Right lobe of liver (tissue), 6 donors: Measurements from ENCODE around the gene PAX5. TPM values are rescaled to one million over a fixed set of nuclear protein-coding genes. Genes with fewer than 3 reads are reported as not detected.
A peak's percentile ranks its signal among the peaks of the same experiment; 100 is the strongest.

Experiments
- ATAC-seq, 4 donors: fragments of 200-7000 bp; cut with Tn5 transposase; one replicate each; pipeline ENCODE4 v1.9.1; 2020; ENCODE audit warnings: mild to moderate bottlenecking in 4 of 4, moderate library complexity in 4 of 4
- DNase-seq, 3 donors: peaks; one replicate each; pipeline ENCODE4 v3.0.0-alpha.2; 2020
- H3K27ac ChIP-seq, 3 donors: fragments of 200-600 bp; one replicate each; pipeline ENCODE4 v1.8.0; 2022
- H3K27me3 ChIP-seq, 2 donors: fragments of 200-600 bp; one replicate each; pipeline ENCODE4 v1.8.0; 2022
- H3K36me3 ChIP-seq, 4 donors: fragments of 200-600 bp; sonication (generic) in 1 of 4; one replicate each; pipeline versions ENCODE4 v1.5.1 to v1.8.0; 2017 to 2022; ENCODE audit warnings: control low read depth in 1 of 4
- H3K4me1 ChIP-seq, 4 donors: fragments of 200-600 bp; sonication (generic) in 1 of 4; one replicate each; pipeline versions ENCODE4 v1.5.1 to v1.8.0; 2017 to 2022; ENCODE audit warnings: control low read depth in 1 of 4
- H3K4me3 ChIP-seq, 3 donors: fragments of 200-600 bp; one replicate each; pipeline ENCODE4 v1.8.0; 2022
- H3K9me3 ChIP-seq, 4 donors: fragments of 200-600 bp; sonication (generic) in 1 of 4; one replicate each; pipeline versions ENCODE4 v1.5.1 to v1.8.0; 2017 to 2022; ENCODE audit warnings: control low read depth in 1 of 4
- CTCF ChIP-seq, 4 donors: fragments of 200-600 bp in 3 of 4; fragments of 450-650 bp in 1 of 4; IDR thresholded peaks; one replicate each; pipeline versions ENCODE4 v1.5.1 to v1.8.0; 2016 to 2022; ENCODE audit warnings: antibody characterized with exemption in 4 of 4, mild to moderate bottlenecking in 2 of 4
- POLR2A ChIP-seq: fragments of 450-650 bp; IDR thresholded peaks from one replicate; pipeline ENCODE4 v1.6.1; 2017; ENCODE audit warnings: antibody characterized with exemption, mild to moderate bottlenecking
- WGBS: methylation state at CpG from one replicate; pipeline ENCODE4 v1.1.6; 2018; ENCODE audit warnings: low coverage, low lambda C conversion rate; ENCODE audit not compliant: insufficient coverage; ENCODE audit errors: missing lambda C conversion rate; 5-methylcytosine and 5-hydroxymethylcytosine counted together
- intact Hi-C, 2 donors: fragments of 100-400 bp; cut with DNase I; formaldehyde crosslinking; loops; one replicate each; pipeline versions ENCODE4 v1.11.2 to v1.14.1; 2022
- total RNA-seq, 6 experiments: library from RNA; depleted of rRNA in 2 of 6; stranded (reverse); fragments of >200 nt in 2 of 6; fragmentation: NEBNext Ultra II Directional in 3 of 6; extraction: Animal tissue kit (Norgen Biotek cat#: 25700) in 3 of 6; gene quantifications; one replicate each; pipeline versions ENCODE4 v1.1.0 to v1.2.4, GENCODE V29; 2016 to 2023
- donor health status: DM: no; HTN: yes; CAD: no.
- donor health status: DM: no; HTN: no; CAD: no.
- donor health status: DM: no; HTN: no; CAD: no.
- donor health status: DM: no; HTN: yes; CAD: no.
- donor health status: DM: no; HTN: yes; CAD: no.

PAX5 gene
- total RNA-seq, 6 experiments from 2014 or later: 0.12 to 0.18 TPM; not detected in 4

- TF ChIP-seq POLR2A: no peak
- Histone ChIP-seq H3K9me3 (no peaks in the 10 kb centered on the region), H3K27me3 (no peaks in the 10 kb centered on the region), H3K27ac (no peak overlapping the region), H3K36me3 (no peaks in the 10 kb centered on the region), H3K4me3 (no peak overlapping the region), H3K4me1 (no peaks in the 10 kb centered on the region)
- ATAC-seq (no peak), DNase-seq (peak in 1 of 3 donors; percentile 24)
- intact Hi-C loops: no loop called here
- 75% methylated on average over 5 of the region's 6 CpGs for WGBS
These were observed 149.3 kb downstream of the PAX5 start for GRCh38 chr9:36884721-36885120.

- intact Hi-C loops: no loop called here
- WGBS: 70% methylated on average over 2 of the region's 3 CpGs
- no peak for ATAC-seq
- Histone ChIP-seq H3K27ac (no peak overlapping the region), H3K4me3 (no peak overlapping the region), H3K9me3 (no peaks in the 10 kb centered on the region), H3K27me3 (no peaks in the 10 kb centered on the region), H3K36me3 (no peaks in the 10 kb centered on the region), H3K4me1 (no peaks in the 10 kb centered on the region)
- peak in 1 of 3 donors; percentile 18 for DNase-seq
- TF ChIP-seq POLR2A (no peak), CTCF (IDR thresholded peaks at IDR 0.05) (no peak)
These were observed 151.5 kb downstream of the PAX5 start for GRCh38 chr9:36882594-36882993.

- DNase-seq (peak in 1 of 3 donors; percentile 44), ATAC-seq (no peak)
- TF ChIP-seq POLR2A: no peak
- TF ChIP-seq CTCF (IDR thresholded peaks at IDR 0.05): no peak
- Histone ChIP-seq H3K4me1 (no peaks in the 10 kb centered on the region), H3K27ac (no peak overlapping the region), H3K4me3 (no peak overlapping the region), H3K27me3 (no peaks in the 10 kb centered on the region), H3K36me3 (no peaks in the 10 kb centered on the region), H3K9me3 (no peaks in the 10 kb centered on the region)
- intact Hi-C loops: no loop called here
- WGBS: 100% methylated on average over 2 of the region's 31 CpGs
These were observed 152.2 kb downstream of the PAX5 start for GRCh38 chr9:36881743-36882441.

GRCh38 chr9:36881316-36881715 is 152.8 kb downstream of the PAX5 start:
- Histone ChIP-seq H3K27me3 (no peaks in the 10 kb centered on the region), H3K36me3 (no peaks in the 10 kb centered on the region), H3K4me3 (no peak overlapping the region), H3K9me3 (no peaks in the 10 kb centered on the region), H3K4me1 (no peaks in the 10 kb centered on the region), H3K27ac (no peak overlapping the region)
- no peak for ATAC-seq
- 83% methylated on average over 6 of the region's 14 CpGs for WGBS
- TF ChIP-seq CTCF (IDR thresholded peaks at IDR 0.05) (no peak), POLR2A (no peak)
- intact Hi-C loops: no loop called here
- no peak for DNase-seq

- WGBS: 91% methylated on average over 6 of the region's 12 CpGs
- no peaks in the 10 kb centered on the region for H3K4me1 ChIP-seq
- ATAC-seq: no peak
These were observed 154.0 kb downstream of the PAX5 start for GRCh38 chr9:36880075-36880474.

More at GRCh38 chr9:36880075-36880474, 154.0 kb downstream of the PAX5 start:
- no peaks in the 10 kb centered on the region for H3K27me3 ChIP-seq
- DNase-seq: peak in 1 of 3 donors; percentile 43
- TF ChIP-seq CTCF (IDR thresholded peaks at IDR 0.05) (no peak), POLR2A (no peak)
- no peak overlapping the region for H3K27ac ChIP-seq
- no peak overlapping the region for H3K4me3 ChIP-seq
- intact Hi-C loops: no loop called here
- no peaks in the 10 kb centered on the region for H3K9me3 ChIP-seq
- no peaks in the 10 kb centered on the region for H3K36me3 ChIP-seq
